SK-N-SH treated with all-trans-retinoic acid at 6 μM for 48 hours (cell line): ENCODE data around the gene KRT14.

Source experiments
- CREB5 ChIP-seq: fragments of 250-450 bp; sonication (Bioruptor Pico); IDR thresholded peaks from 2 replicates; pipeline ENCODE4 v1.5.1; 2020; ENCODE audit warnings: low read depth, mild to moderate bottlenecking, moderate library complexity
- CSDC2 ChIP-seq: fragments of 250-450 bp; sonication (Bioruptor Pico); IDR thresholded peaks from 2 replicates; pipeline ENCODE4 v1.5.0; 2020; ENCODE audit warnings: mild to moderate bottlenecking, moderate library complexity
- PATZ1 ChIP-seq: fragments of 250-450 bp; sonication (Bioruptor Pico); IDR thresholded peaks from 2 replicates; pipeline ENCODE4 v1.8.0; 2020; ENCODE audit warnings: mild to moderate bottlenecking, moderate library complexity, borderline replicate concordance
- POU6F1 ChIP-seq: fragments of 250-450 bp; sonication (Bioruptor Pico); IDR thresholded peaks from 2 replicates; pipeline ENCODE4 v1.8.0; 2021; ENCODE audit warnings: low read depth, mild to moderate bottlenecking, moderate library complexity, borderline replicate concordance
- RARB ChIP-seq: fragments of 250-450 bp; sonication (Bioruptor Pico); IDR thresholded peaks from 2 replicates; pipeline ENCODE4 v1.8.0; 2021; ENCODE audit warnings: mild to moderate bottlenecking, moderate library complexity
- SNAI2 ChIP-seq: fragments of 250-450 bp; sonication (Bioruptor Pico); IDR thresholded peaks from 2 replicates; pipeline ENCODE4 v1.5.0; 2020; ENCODE audit warnings: mild to moderate bottlenecking, moderate library complexity
- TCF4 ChIP-seq: fragments of 250-450 bp; sonication (Bioruptor Pico); IDR thresholded peaks from 2 replicates; pipeline ENCODE4 v1.8.0; 2021; ENCODE audit warnings: mild to moderate bottlenecking, moderate library complexity, borderline replicate concordance
- TOX ChIP-seq: fragments of 250-450 bp; sonication (Bioruptor Pico); IDR thresholded peaks from 2 replicates; pipeline ENCODE4 v1.8.0; 2021; ENCODE audit warnings: mild to moderate bottlenecking, moderate library complexity, borderline replicate concordance
- TSHZ2 ChIP-seq: fragments of 250-450 bp; sonication (Bioruptor Pico); IDR thresholded peaks from 2 replicates; pipeline ENCODE4 v1.5.0; 2020; ENCODE audit warnings: mild to moderate bottlenecking, moderate library complexity
- ZFP3 ChIP-seq: fragments of 250-450 bp; sonication (Bioruptor Pico); IDR thresholded peaks from 2 replicates; pipeline ENCODE4 v1.5.0; 2020; ENCODE audit warnings: mild to moderate bottlenecking, moderate library complexity

GRCh38 chr17:41561554-41561953, 25.1 kb downstream of the KRT14 start:
- TF ChIP-seq TCF4: no peak
- TF ChIP-seq PATZ1 (CRISPR knock-in tag): no peak
- no peak for TF ChIP-seq ZFP3
- TF ChIP-seq TSHZ2 (CRISPR knock-in tag): no peak
- no peak for TF ChIP-seq RARB (CRISPR knock-in tag)
- no peak for TF ChIP-seq CREB5
- no peak for TF ChIP-seq SNAI2
- no peak for TF ChIP-seq CSDC2
- TF ChIP-seq POU6F1 (CRISPR knock-in tag): no peak
- TF ChIP-seq TOX: no peak
